OCI-LY7 (cell line): Measurements from ENCODE around the gene DNAJC18. TPM values are rescaled to one million over a fixed set of nuclear protein-coding genes. Genes with fewer than 3 reads are reported as not detected.

ENCODE experiments used
- BruUV-seq: library from RNA; stranded (reverse); fragments of 400-500 nt; replicated peaks from 2 replicates; lab custom pipeline; 2021; lab: Mats Ljungman, UMichigan
- CTCF ChIA-PET: fragments of 300-600 bp; sonication (Branson Sonifier 250); formaldehyde crosslinking; loops from one replicate; lab custom pipeline; 2022; ENCODE audit warnings: antibody characterized with exemption; ENCODE audit not compliant: unreplicated experiment; lab: Charles Lee
- POLR2A ChIA-PET: fragments of 300-600 bp; sonication (Branson Sonifier 250); formaldehyde crosslinking; loops from one replicate; lab custom pipeline; 2022; ENCODE audit warnings: antibody characterized with exemption; lab: Charles Lee
- DNase-seq: peaks from one replicate; pipeline ENCODE4 v3.0.0-alpha.2; 2015; ENCODE audit warnings: low spot score
- H2AFZ ChIP-seq: fragments of 200-600 bp; sonication (generic), shearing (Covaris generic); 2 replicates; pipeline ENCODE4 v1.6.1; 2014; ENCODE audit warnings: mild to moderate bottlenecking, antibody characterized with exemption, low read length, moderate library complexity
- H3K27ac ChIP-seq: fragments of 200-600 bp; sonication (generic); 2 replicates; pipeline ENCODE4 v1.5.1; 2014; ENCODE audit warnings: mixed run types, low read depth, mild to moderate bottlenecking, moderate library complexity, low read length, inconsistent platforms; ENCODE audit not compliant: poor library complexity, severe bottlenecking
- H3K36me3 ChIP-seq: fragments of 200-600 bp; sonication (generic); 2 replicates; pipeline ENCODE4 v1.6.1; 2014; ENCODE audit warnings: mild to moderate bottlenecking, antibody characterized with exemption, low read length, moderate library complexity, mixed read lengths; ENCODE audit not compliant: insufficient read depth
- H3K4me1 ChIP-seq: fragments of 200-600 bp; sonication (generic); 2 replicates; pipeline ENCODE4 v1.5.1; 2014; ENCODE audit warnings: mild to moderate bottlenecking, low read length; ENCODE audit not compliant: insufficient read depth, poor library complexity, severe bottlenecking
- H3K4me2 ChIP-seq: fragments of 200-600 bp; sonication (generic); 2 replicates; pipeline ENCODE4 v1.6.1; 2014; ENCODE audit warnings: mild to moderate bottlenecking, low read length
- H3K4me3 ChIP-seq: fragments of 200-600 bp; sonication (generic); 2 replicates; pipeline ENCODE4 v1.5.1; 2014; ENCODE audit warnings: mild to moderate bottlenecking, low read depth, low read length; ENCODE audit not compliant: poor library complexity, severe bottlenecking
- H3K79me2 ChIP-seq: fragments of 200-600 bp; sonication (generic); 2 replicates; pipeline ENCODE4 v1.6.1; 2016; ENCODE audit warnings: low read depth, mild to moderate bottlenecking, low read length, moderate library complexity, mixed read lengths; ENCODE audit not compliant: insufficient read depth
- H3K9me2 ChIP-seq: fragments of 200-600 bp; sonication (generic); 2 replicates; pipeline ENCODE4 v1.6.1; 2016; ENCODE audit warnings: mild to moderate bottlenecking, low read length, mixed read lengths; ENCODE audit not compliant: insufficient read depth
- H3K9me3 ChIP-seq: fragments of 200-600 bp; sonication (generic); 2 replicates; pipeline ENCODE4 v1.6.1; 2014; ENCODE audit warnings: mild to moderate bottlenecking, mixed run types, low read length, mixed read lengths
- H4K20me1 ChIP-seq: fragments of 200-600 bp; sonication (generic); 2 replicates; pipeline ENCODE4 v1.6.1; 2014; ENCODE audit warnings: mild to moderate bottlenecking, antibody characterized with exemption, low read length, moderate library complexity, mixed read lengths; ENCODE audit not compliant: insufficient read depth
- EZH2phosphoT487 ChIP-seq: fragments of 200-600 bp; sonication (generic); IDR thresholded peaks from 2 replicates; pipeline ENCODE4 v1.6.1; 2018; ENCODE audit warnings: low read depth, borderline replicate concordance, mild to moderate bottlenecking, mixed run types, antibody characterized with exemption, low read length, moderate library complexity, mixed read lengths
- intact Hi-C: fragments of 100-400 bp; cut with micrococcal nuclease; formaldehyde crosslinking; loops from one replicate; pipeline ENCODE4 v1.10.0; 2022; ENCODE audit not compliant: unreplicated experiment
- total RNA-seq, 2 experiments: library from RNA; depleted of rRNA in 1 of 2; stranded (reverse); fragments of >200 nt in 1 of 2; shearing (Covaris generic) in 1 of 2; gene quantifications; 2 replicates each; pipeline ENCODE4 v1.2.3, GENCODE V29; 2014 to 2022
- TF ChIP-seq, protein P1 (sequence below): fragments of 200-600 bp; sonication (generic); conservative IDR thresholded peaks from 2 replicates; pipeline ENCODE4 v1.5.1; 2014; ENCODE audit warnings: mild to moderate bottlenecking, antibody characterized with exemption, low read length, moderate library complexity, mixed read lengths

Gene DNAJC18
- total RNA-seq, 2 experiments from 2014 or later: 1.2 to 12.6 TPM

DNA sequence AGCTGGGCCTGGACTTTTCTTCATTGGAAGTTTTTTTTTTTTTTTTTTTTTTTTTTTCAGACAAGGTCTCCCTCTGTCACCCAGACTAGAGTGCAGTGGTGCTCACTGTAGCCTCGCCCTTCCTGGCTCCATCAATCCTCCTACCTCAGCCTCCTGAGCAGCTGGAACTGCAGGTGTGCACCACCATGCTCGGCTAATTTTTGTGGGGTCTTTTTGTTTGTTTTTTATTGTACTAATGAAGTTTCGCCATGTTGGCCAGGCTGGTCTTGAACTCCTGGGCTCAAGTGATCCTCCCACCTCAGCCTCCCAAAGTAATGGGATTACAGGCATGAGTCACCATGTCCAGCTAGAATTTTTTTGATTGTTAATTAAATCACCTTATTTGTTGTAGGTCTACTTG lies 3.6 kb downstream of the DNAJC18 start:
- H4K20me1 ChIP-seq: no peaks in the 10 kb centered on the region
- BruUV-seq: no TSS peak
- H3K9me2 ChIP-seq: no peaks in the 10 kb centered on the region
- H3K9me3 ChIP-seq: no peaks in the 10 kb centered on the region
- H3K79me2 ChIP-seq: no peaks in the 10 kb centered on the region
- ChIA-PET CTCF (no interaction called here), POLR2A (interaction anchor here (1.4 kb wide), 1 partner anchor 10 kb away, joined by 5 read pairs; no protein-coding TSS in a partner anchor)
- TF ChIP-seq EZH2phosphoT487: no peak
- TF ChIP-seq, protein P1, sequence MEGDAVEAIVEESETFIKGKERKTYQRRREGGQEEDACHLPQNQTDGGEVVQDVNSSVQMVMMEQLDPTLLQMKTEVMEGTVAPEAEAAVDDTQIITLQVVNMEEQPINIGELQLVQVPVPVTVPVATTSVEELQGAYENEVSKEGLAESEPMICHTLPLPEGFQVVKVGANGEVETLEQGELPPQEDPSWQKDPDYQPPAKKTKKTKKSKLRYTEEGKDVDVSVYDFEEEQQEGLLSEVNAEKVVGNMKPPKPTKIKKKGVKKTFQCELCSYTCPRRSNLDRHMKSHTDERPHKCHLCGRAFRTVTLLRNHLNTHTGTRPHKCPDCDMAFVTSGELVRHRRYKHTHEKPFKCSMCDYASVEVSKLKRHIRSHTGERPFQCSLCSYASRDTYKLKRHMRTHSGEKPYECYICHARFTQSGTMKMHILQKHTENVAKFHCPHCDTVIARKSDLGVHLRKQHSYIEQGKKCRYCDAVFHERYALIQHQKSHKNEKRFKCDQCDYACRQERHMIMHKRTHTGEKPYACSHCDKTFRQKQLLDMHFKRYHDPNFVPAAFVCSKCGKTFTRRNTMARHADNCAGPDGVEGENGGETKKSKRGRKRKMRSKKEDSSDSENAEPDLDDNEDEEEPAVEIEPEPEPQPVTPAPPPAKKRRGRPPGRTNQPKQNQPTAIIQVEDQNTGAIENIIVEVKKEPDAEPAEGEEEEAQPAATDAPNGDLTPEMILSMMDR: no peak
- H3K4me3 ChIP-seq: no peak overlapping the region
- no peak for DNase-seq
- no peak overlapping the region for H3K4me2 ChIP-seq
- no peak overlapping the region for H2AFZ ChIP-seq
- intact Hi-C loops: no loop called here
- no peak overlapping the region for H3K27ac ChIP-seq
- H3K4me1 ChIP-seq: peaks cover 11% of the 10 kb centered on the region
- no peaks in the 10 kb centered on the region for H3K36me3 ChIP-seq

DNA sequence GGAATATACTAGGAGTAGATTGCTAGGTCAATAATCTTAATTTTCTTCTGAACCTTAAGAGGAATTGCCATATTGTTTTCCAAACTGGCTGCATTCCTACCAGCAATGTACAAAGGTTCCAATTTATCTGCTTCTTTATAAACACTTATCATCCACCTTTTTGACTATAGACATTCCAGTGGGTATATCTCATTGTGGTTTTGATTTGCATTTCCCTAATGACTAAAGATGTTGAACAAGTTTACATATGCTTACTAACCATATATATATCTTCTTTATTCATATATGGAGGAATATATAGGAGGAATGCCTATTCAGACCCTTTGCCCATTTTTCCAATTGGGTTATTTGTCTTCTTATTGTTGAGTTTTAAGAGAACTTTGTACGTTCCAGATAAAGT lies 7.6 kb downstream of the DNAJC18 start:
- POLR2A ChIA-PET: interaction anchor here (0.8 kb wide), 1 partner anchor 11 kb away, joined by 3 read pairs; no protein-coding TSS in a partner anchor

DNA sequence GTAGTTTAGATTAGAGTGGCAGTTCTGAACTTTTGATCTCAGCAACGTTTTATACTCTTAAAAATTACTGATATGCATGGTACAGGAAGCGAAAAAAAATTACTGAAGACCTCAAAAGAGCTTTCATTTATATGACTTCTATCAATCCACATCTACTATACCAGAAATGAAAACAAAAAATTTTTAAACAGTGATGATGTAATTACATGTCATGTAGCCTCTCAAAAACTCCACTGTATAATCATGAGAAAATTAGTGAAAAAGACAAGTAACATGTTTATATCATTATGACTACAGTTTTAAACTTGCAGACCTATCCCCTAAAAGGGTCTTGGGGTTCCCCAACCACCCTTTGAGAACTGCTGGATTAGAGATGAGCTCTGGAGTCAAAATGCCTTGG lies 9.3 kb downstream of the DNAJC18 start:
- TF ChIP-seq EZH2phosphoT487: no peak
- TF ChIP-seq, protein P1: no peak
- Histone ChIP-seq H3K79me2 (no peaks in the 10 kb centered on the region), H3K27ac (no peak overlapping the region), H3K4me1 (no peaks in the 10 kb centered on the region), H3K9me2 (no peaks in the 10 kb centered on the region), H3K9me3 (no peaks in the 10 kb centered on the region), H3K36me3 (no peaks in the 10 kb centered on the region), H3K4me3 (no peak overlapping the region), H4K20me1 (no peaks in the 10 kb centered on the region), H3K4me2 (no peak overlapping the region), H2AFZ (no peak overlapping the region)
- ChIA-PET CTCF (no interaction called here), POLR2A (interaction anchor here (0.6 kb wide), 1 partner anchor 9 kb away, joined by 3 read pairs; no protein-coding TSS in a partner anchor)
- intact Hi-C loops: no loop called here
- no TSS peak for BruUV-seq
- DNase-seq: no peak

More for the DNA sequence above, 7.6 kb downstream of the DNAJC18 start:
- Histone ChIP-seq H2AFZ (no peak overlapping the region), H3K79me2 (no peaks in the 10 kb centered on the region), H3K4me2 (no peak overlapping the region), H3K4me1 (no peaks in the 10 kb centered on the region), H4K20me1 (no peaks in the 10 kb centered on the region), H3K36me3 (no peaks in the 10 kb centered on the region), H3K27ac (no peak overlapping the region), H3K9me3 (no peaks in the 10 kb centered on the region), H3K9me2 (no peaks in the 10 kb centered on the region), H3K4me3 (no peak overlapping the region)
- CTCF ChIA-PET: no interaction called here
- no TSS peak for BruUV-seq
- TF ChIP-seq, protein P1: no peak
- TF ChIP-seq EZH2phosphoT487: no peak
- no peak for DNase-seq
- intact Hi-C loops: no loop called here
